ENCODE data around the gene CALM3.

Gene CALM3

DNA sequence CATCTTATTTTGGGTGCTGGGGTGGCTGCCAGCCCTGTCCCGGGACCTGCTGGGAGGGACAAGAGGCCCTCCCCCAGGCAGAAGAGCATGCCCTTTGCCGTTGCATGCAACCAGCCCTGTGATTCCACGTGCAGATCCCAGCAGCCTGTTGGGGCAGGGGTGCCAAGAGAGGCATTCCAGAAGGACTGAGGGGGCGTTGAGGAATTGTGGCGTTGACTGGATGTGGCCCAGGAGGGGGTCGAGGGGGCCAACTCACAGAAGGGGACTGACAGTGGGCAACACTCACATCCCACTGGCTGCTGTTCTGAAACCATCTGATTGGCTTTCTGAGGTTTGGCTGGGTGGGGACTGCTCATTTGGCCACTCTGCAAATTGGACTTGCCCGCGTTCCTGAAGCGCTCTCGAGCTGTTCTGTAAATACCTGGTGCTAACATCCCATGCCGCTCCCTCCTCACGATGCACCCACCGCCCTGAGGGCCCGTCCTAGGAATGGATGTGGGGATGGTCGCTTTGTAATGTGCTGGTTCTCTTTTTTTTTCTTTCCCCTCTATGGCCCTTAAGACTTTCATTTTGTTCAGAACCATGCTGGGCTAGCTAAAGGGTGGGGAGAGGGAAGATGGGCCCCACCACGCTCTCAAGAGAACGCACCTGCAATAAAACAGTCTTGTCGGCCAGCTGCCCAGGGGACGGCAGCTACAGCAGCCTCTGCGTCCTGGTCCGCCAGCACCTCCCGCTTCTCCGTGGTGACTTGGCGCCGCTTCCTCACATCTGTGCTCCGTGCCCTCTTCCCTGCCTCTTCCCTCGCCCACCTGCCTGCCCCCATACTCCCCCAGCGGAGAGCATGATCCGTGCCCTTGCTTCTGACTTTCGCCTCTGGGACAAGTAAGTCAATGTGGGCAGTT, 8.6 kb downstream of the CALM3 start:
- H3K4me3 ChIP-seq (ENCODE audit: low read depth in 1 of 2, low read length in 1 of 2): no peak overlapping the region
- no peaks in the 10 kb centered on the region for H3K9me3 ChIP-seq
- TF ChIP-seq, protein P1, sequence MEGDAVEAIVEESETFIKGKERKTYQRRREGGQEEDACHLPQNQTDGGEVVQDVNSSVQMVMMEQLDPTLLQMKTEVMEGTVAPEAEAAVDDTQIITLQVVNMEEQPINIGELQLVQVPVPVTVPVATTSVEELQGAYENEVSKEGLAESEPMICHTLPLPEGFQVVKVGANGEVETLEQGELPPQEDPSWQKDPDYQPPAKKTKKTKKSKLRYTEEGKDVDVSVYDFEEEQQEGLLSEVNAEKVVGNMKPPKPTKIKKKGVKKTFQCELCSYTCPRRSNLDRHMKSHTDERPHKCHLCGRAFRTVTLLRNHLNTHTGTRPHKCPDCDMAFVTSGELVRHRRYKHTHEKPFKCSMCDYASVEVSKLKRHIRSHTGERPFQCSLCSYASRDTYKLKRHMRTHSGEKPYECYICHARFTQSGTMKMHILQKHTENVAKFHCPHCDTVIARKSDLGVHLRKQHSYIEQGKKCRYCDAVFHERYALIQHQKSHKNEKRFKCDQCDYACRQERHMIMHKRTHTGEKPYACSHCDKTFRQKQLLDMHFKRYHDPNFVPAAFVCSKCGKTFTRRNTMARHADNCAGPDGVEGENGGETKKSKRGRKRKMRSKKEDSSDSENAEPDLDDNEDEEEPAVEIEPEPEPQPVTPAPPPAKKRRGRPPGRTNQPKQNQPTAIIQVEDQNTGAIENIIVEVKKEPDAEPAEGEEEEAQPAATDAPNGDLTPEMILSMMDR (IDR thresholded peaks at IDR 0.05): no peak
- H3K4me1 ChIP-seq (ENCODE audit: control insufficient read depth in 1 of 2, insufficient read depth in 1 of 2, low read depth in 1 of 2, low read length in 1 of 2): peaks cover 0 to 4% of the 10 kb centered on the region in 2 experiments
- H3K36me3 ChIP-seq: peaks cover 62% of the 10 kb centered on the region
- no peak overlapping the region for H3K27ac ChIP-seq
- H3K27me3 ChIP-seq: peaks cover 13% of the 10 kb centered on the region

DNA sequence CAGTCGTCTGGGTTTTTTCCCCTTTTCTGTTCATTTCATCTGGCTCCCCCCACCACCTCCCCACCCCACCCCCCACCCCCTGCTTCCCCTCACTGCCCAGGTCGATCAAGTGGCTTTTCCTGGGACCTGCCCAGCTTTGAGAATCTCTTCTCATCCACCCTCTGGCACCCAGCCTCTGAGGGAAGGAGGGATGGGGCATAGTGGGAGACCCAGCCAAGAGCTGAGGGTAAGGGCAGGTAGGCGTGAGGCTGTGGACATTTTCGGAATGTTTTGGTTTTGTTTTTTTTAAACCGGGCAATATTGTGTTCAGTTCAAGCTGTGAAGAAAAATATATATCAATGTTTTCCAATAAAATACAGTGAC, 9.3 kb downstream of the CALM3 start:
- Histone ChIP-seq H3K27ac (no peak overlapping the region), H3K27me3 (peaks cover 13% of the 10 kb centered on the region), H3K36me3 (peaks cover 56% of the 10 kb centered on the region), H3K4me3 (ENCODE audit: low read depth in 1 of 2, low read length in 1 of 2) (no peak overlapping the region), H3K9me3 (no peaks in the 10 kb centered on the region), H3K4me1 (ENCODE audit: control insufficient read depth in 1 of 2, insufficient read depth in 1 of 2, low read depth in 1 of 2, low read length in 1 of 2) (peaks cover 0 to 4% of the 10 kb centered on the region in 2 experiments)
- TF ChIP-seq, protein P1 (IDR thresholded peaks at IDR 0.05): no peak

DNA sequence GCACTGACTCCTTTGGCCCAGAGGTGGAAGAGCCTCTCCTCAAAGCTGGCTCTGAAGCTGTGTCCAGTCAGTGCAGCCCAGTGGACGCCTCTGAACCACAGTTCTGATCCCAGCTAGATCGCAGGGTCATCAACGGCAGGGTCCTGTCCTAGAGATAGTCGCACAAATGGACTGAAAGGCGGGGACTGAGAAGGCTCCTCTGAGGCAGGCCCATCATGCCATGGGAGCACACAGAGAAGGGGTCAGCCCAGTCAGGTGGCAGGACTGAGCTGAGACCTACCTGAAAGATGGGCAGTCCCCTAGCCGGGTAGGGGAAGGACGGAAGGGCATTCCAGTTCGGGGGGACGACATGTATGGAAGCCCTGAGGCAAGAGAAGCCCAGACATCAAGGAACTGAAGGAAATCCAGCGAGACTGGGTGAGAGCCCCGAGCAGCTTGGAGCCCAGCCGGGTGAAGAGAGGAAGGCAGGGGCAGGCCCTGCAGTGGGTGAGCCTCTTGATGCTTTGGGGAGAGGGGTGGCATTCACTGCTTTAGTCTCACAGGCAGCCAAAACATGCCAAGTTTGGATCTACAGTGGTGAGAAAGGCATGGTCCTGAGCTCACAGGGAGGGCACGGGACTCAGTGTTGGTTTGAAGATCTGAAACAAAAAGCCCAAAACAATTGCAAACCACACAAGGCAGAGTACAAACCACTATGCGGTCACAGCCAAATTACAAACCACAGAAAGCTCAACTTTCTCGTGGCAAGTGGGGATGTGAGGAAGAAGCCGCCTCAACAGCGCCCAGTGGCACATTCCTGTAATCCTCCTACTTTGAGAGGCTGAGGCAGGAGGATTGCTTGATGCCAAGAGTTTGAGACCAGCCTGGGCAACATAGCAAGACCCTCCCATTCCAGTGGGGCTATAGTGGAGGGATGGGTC, 10.0 kb downstream of the CALM3 start:
- Histone ChIP-seq H3K36me3 (peaks cover 49% of the 10 kb centered on the region), H3K9me3 (no peaks in the 10 kb centered on the region), H3K4me3 (ENCODE audit: low read depth in 1 of 2, low read length in 1 of 2) (no peak overlapping the region), H3K4me1 (ENCODE audit: control insufficient read depth in 1 of 2, insufficient read depth in 1 of 2, low read depth in 1 of 2, low read length in 1 of 2) (no peaks in the 10 kb centered on the region), H3K27me3 (peaks cover 19% of the 10 kb centered on the region), H3K27ac (no peak overlapping the region)
- TF ChIP-seq, protein P1 (IDR thresholded peaks at IDR 0.05): no peak

DNA sequence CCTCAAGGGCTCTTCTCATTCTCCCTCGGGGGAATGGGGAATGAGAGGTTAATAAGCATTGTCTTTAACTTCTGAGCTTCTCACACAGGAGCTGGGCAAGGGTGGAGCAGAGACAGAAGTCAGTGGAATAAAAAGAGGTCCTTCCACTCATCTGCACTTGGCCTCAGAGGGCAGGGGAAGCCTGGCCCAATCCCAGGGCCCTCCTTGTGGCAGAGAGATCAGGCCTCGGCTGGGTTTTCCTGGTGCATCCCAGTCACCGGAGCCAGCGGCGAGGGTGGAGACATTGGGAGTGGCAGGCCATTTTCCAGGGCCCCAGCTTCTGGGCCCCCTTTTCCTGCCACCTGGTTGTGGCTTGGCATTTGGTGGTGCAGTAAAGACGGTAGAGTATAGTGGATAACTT, 10.6 kb downstream of the CALM3 start:
- Histone ChIP-seq H3K36me3 (peaks cover 42% of the 10 kb centered on the region), H3K4me1 (ENCODE audit: control insufficient read depth in 1 of 2, insufficient read depth in 1 of 2, low read depth in 1 of 2, low read length in 1 of 2) (no peaks in the 10 kb centered on the region), H3K4me3 (ENCODE audit: low read depth in 1 of 2, low read length in 1 of 2) (no peak overlapping the region), H3K27ac (no peak overlapping the region), H3K27me3 (peaks cover 25% of the 10 kb centered on the region), H3K9me3 (no peaks in the 10 kb centered on the region)
- TF ChIP-seq, protein P1 (IDR thresholded peaks at IDR 0.05): no peak

DNA sequence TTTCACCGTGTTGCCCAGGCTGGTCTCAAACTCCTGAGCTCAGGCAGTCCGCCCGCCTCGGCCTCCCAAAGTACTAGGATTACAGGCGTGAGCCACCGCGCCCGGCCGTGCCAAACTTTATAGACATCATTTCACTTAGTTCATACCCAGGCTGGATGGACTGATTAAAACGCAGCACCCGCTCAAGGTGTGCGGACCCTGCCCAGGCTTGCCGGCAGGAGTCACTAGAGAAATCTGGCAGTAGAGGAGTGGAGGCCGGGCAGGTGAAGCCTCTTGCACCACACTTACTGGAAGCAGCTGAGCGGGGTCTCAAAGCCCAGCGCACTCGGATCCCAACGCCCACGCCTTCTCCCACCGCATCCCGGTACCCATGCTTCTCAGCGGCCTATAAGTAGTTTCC, 12.4 kb downstream of the CALM3 start:
- Histone ChIP-seq H3K27me3 (peaks cover 34% of the 10 kb centered on the region), H3K27ac (no peak overlapping the region), H3K4me1 (ENCODE audit: control insufficient read depth in 1 of 2, insufficient read depth in 1 of 2, low read depth in 1 of 2, low read length in 1 of 2) (no peaks in the 10 kb centered on the region), H3K4me3 (ENCODE audit: low read depth in 1 of 2, low read length in 1 of 2) (no peak overlapping the region), H3K9me3 (no peaks in the 10 kb centered on the region), H3K36me3 (peaks cover 24% of the 10 kb centered on the region)
- TF ChIP-seq, protein P1 (IDR thresholded peaks at IDR 0.05): no peak

Data from neutrophil (primary cell).